GM18870 (cell line): Measurements from ENCODE around the gene GPALPP1.
"Not testable (repeated sequence)": the region's sequence is repeated elsewhere in the genome, so short reads cannot be mapped to it uniquely, and the experiment has no call there.

Source experiments
- ATAC-seq: cut with Tn5 transposase; IDR thresholded peaks from one replicate; pipeline ENCODE4 v1.9.1; 2021; ENCODE audit warnings: moderate library complexity; ENCODE audit not compliant: unreplicated experiment

The GPALPP1 gene

GRCh38 chr13:45004096-45004495 is 14.8 kb downstream of the GPALPP1 start:
- ATAC-seq: no peak

- no peak for ATAC-seq
These were observed 17.9 kb downstream of the GPALPP1 start for GRCh38 chr13:45007225-45007624.

GRCh38 chr13:45007823-45008222 is 18.5 kb downstream of the GPALPP1 start:
- ATAC-seq: no peak

GRCh38 chr13:45011198-45011597 is 21.9 kb downstream of the GPALPP1 start:
- ATAC-seq: no peak

GRCh38 chr13:45015300-45015699 is 26.0 kb downstream of the GPALPP1 start:
- no peak for ATAC-seq

- no peak for ATAC-seq
These were observed 27.6 kb downstream of the GPALPP1 start for GRCh38 chr13:45016792-45017425.

GRCh38 chr13:45019981-45020380 is 30.6 kb downstream of the GPALPP1 start:
- ATAC-seq: not testable (repeated sequence)

GRCh38 chr13:45021250-45021649 is 31.9 kb downstream of the GPALPP1 start:
- ATAC-seq: no peak

- no peak for ATAC-seq
These were observed 35.5 kb downstream of the GPALPP1 start for GRCh38 chr13:45024847-45025246.

GRCh38 chr13:45034342-45034741 is 45.0 kb downstream of the GPALPP1 start:
- no peak for ATAC-seq

- no peak for ATAC-seq
These were observed 46.9 kb downstream of the GPALPP1 start for GRCh38 chr13:45036206-45036605.

- no peak for ATAC-seq
These were observed 50.8 kb downstream of the GPALPP1 start for GRCh38 chr13:45040173-45040572.

GRCh38 chr13:45040622-45041021 is 51.3 kb downstream of the GPALPP1 start:
- no peak for ATAC-seq

- no peak for ATAC-seq
These were observed 53.2 kb downstream of the GPALPP1 start for GRCh38 chr13:45042539-45042938.

- ATAC-seq: no peak
These were observed 57.1 kb downstream of the GPALPP1 start for GRCh38 chr13:45046445-45046844.

GRCh38 chr13:45047394-45048310 is 58.3 kb downstream of the GPALPP1 start:
- ATAC-seq: no peak

- ATAC-seq: no peak
These were observed 59.6 kb downstream of the GPALPP1 start for GRCh38 chr13:45048890-45049407.

GRCh38 chr13:45049478-45049877 is 60.1 kb downstream of the GPALPP1 start:
- ATAC-seq: no peak

- no peak for ATAC-seq
These were observed 62.0 kb downstream of the GPALPP1 start for GRCh38 chr13:45051315-45051714.

GRCh38 chr13:45055198-45055901 is 66.0 kb downstream of the GPALPP1 start:
- peak; percentile 73 for ATAC-seq

- no peak for ATAC-seq
These were observed 66.7 kb downstream of the GPALPP1 start for GRCh38 chr13:45055902-45056648.
